WTC11 (cell line): ENCODE data around the gene ZNF488. TPM values are rescaled to one million over a fixed set of nuclear protein-coding genes. Genes with fewer than 3 reads are reported as not detected.

Source experiments
- ATAC-seq: fragments of 200-7000 bp; cut with Tn5 transposase; 2 replicates; pipeline ENCODE4 v1.10.0; 2021; ENCODE audit warnings: mild to moderate bottlenecking, moderate library complexity
- CTCF ChIA-PET: fragments of 300-600 bp; sonication (Branson Sonifier 250); formaldehyde crosslinking; loops from one replicate; lab custom pipeline; 2021; ENCODE audit warnings: antibody characterized with exemption; lab: Charles Lee
- POLR2A ChIA-PET: fragments of 350-600 bp; sonication (Branson Sonifier 250); formaldehyde crosslinking; loops from one replicate; lab custom pipeline; 2021; ENCODE audit warnings: antibody characterized with exemption; lab: Charles Lee
- DNase-seq: peaks from one replicate; pipeline ENCODE4 v3.0.0; 2021; ENCODE audit warnings: low spot score
- H3K27ac Mint-ChIP-seq: 2 replicates; pipeline ENCODE4 v1.8.0; 2021; ENCODE audit warnings: mixed read lengths
- H3K27me3 Mint-ChIP-seq: 2 replicates; pipeline ENCODE4 v1.8.0; 2021; ENCODE audit warnings: low read depth, mild to moderate bottlenecking, moderate library complexity, mixed read lengths
- H3K36me3 Mint-ChIP-seq: 2 replicates; pipeline ENCODE4 v1.8.0; 2021; ENCODE audit warnings: mixed read lengths
- H3K4me1 Mint-ChIP-seq: 2 replicates; pipeline ENCODE4 v1.8.0; 2022; ENCODE audit warnings: mixed read lengths
- H3K4me3 Mint-ChIP-seq: 2 replicates; pipeline ENCODE4 v1.8.0; 2021; ENCODE audit warnings: mild to moderate bottlenecking, moderate library complexity, mixed read lengths
- H3K9me3 Mint-ChIP-seq: 2 replicates; pipeline ENCODE4 v1.8.0; 2021; ENCODE audit warnings: mixed read lengths
- CREB1 ChIP-seq: sonication (generic); formaldehyde crosslinking; IDR thresholded peaks from 2 replicates; pipeline ENCODE4 v1.8.0; 2023; ENCODE audit warnings: mild to moderate bottlenecking, missing genetic modification reagents
- EMX1 ChIP-seq: fragments of 250-450 bp; sonication (Bioruptor Pico); IDR thresholded peaks from 2 replicates; pipeline ENCODE4 v1.8.0; 2021; ENCODE audit warnings: mild to moderate bottlenecking
- FOXJ3 ChIP-seq: sonication (generic); formaldehyde crosslinking; IDR thresholded peaks from 2 replicates; pipeline ENCODE4 v1.9.0; 2021; ENCODE audit warnings: missing genetic modification reagents, mild to moderate bottlenecking, borderline replicate concordance
- GABPB1 ChIP-seq: sonication (generic); formaldehyde crosslinking; IDR thresholded peaks from 2 replicates; pipeline ENCODE4 v1.8.1; 2023; ENCODE audit warnings: mild to moderate bottlenecking, missing genetic modification reagents
- GTF2I ChIP-seq: fragments of 250-450 bp; sonication (Bioruptor Pico); conservative IDR thresholded peaks from 2 replicates; pipeline ENCODE4 v1.4.0; 2021; ENCODE audit warnings: mild to moderate bottlenecking
- IRF2 ChIP-seq: sonication (generic); formaldehyde crosslinking; IDR thresholded peaks from 2 replicates; pipeline ENCODE4 v1.8.0; 2022; ENCODE audit warnings: low read depth, missing genetic modification reagents, borderline replicate concordance
- MYBL2 ChIP-seq: sonication (generic); formaldehyde crosslinking; IDR thresholded peaks from 2 replicates; pipeline ENCODE4 v1.8.1; 2023; ENCODE audit warnings: mild to moderate bottlenecking, moderate library complexity, missing genetic modification reagents
- NFATC4 ChIP-seq: fragments of 250-450 bp; sonication (Bioruptor Pico); IDR thresholded peaks from 2 replicates; pipeline ENCODE4 v1.9.0; 2021; ENCODE audit warnings: mild to moderate bottlenecking
- NFE2L1 ChIP-seq: sonication (generic); formaldehyde crosslinking; IDR thresholded peaks from 2 replicates; pipeline ENCODE4 v1.8.1; 2023; ENCODE audit warnings: missing genetic modification reagents
- SMAD3 ChIP-seq: sonication (generic); formaldehyde crosslinking; IDR thresholded peaks from 2 replicates; pipeline ENCODE4 v1.8.0; 2022; ENCODE audit warnings: missing genetic modification reagents, mild to moderate bottlenecking, borderline replicate concordance
- SP1 ChIP-seq: sonication (generic); formaldehyde crosslinking; conservative IDR thresholded peaks from 2 replicates; pipeline ENCODE4 v1.8.1; 2022; ENCODE audit warnings: missing genetic modification reagents
- TEAD1 ChIP-seq: sonication (generic); formaldehyde crosslinking; IDR thresholded peaks from 2 replicates; pipeline ENCODE4 v1.8.0; 2022; ENCODE audit warnings: mild to moderate bottlenecking, missing genetic modification reagents
- TEAD4 ChIP-seq: sonication (generic); formaldehyde crosslinking; IDR thresholded peaks from 2 replicates; pipeline ENCODE4 v1.8.0; 2022; ENCODE audit warnings: mild to moderate bottlenecking, missing genetic modification reagents
- ZBTB21 ChIP-seq: sonication (generic); formaldehyde crosslinking; IDR thresholded peaks from 2 replicates; pipeline ENCODE4 v1.8.1; 2023; ENCODE audit warnings: mild to moderate bottlenecking, missing genetic modification reagents, borderline replicate concordance
- ZNF219 ChIP-seq: sonication (generic); formaldehyde crosslinking; IDR thresholded peaks from 2 replicates; pipeline ENCODE4 v1.8.0; 2023; ENCODE audit warnings: missing genetic modification reagents, mild to moderate bottlenecking, borderline replicate concordance
- ZNF416 ChIP-seq: fragments of 250-450 bp; sonication (Bioruptor Pico); IDR thresholded peaks from 2 replicates; pipeline ENCODE4 v1.9.0; 2021; ENCODE audit warnings: mild to moderate bottlenecking, inconsistent platforms
- ZNF423 ChIP-seq: fragments of 250-450 bp; sonication (Bioruptor Pico); IDR thresholded peaks from 2 replicates; pipeline ENCODE4 v2.1.2; 2022; ENCODE audit warnings: mild to moderate bottlenecking, moderate library complexity
- ZNF671 ChIP-seq: fragments of 250-450 bp; sonication (Bioruptor Pico); IDR thresholded peaks from 2 replicates; pipeline ENCODE4 v1.8.0; 2021; ENCODE audit warnings: mild to moderate bottlenecking
- total RNA-seq: library from RNA; stranded (reverse); gene quantifications from 3 replicates; pipeline ENCODE4 v1.2.3, GENCODE V29; 2021
- TF ChIP-seq, protein P1 (sequence below): sonication (generic); formaldehyde crosslinking; IDR thresholded peaks from 2 replicates; pipeline ENCODE4 v1.8.1; 2023; ENCODE audit warnings: mild to moderate bottlenecking, missing genetic modification reagents
- TF ChIP-seq, protein P2 (sequence below): sonication (generic); formaldehyde crosslinking; IDR thresholded peaks from 2 replicates; pipeline ENCODE4 v1.8.0; 2022; ENCODE audit warnings: mild to moderate bottlenecking, missing genetic modification reagents
- TF ChIP-seq, protein P3 (sequence below): fragments of 250-450 bp; sonication (Bioruptor Pico); IDR thresholded peaks from 2 replicates; pipeline ENCODE4 v1.9.0; 2021; ENCODE audit warnings: mild to moderate bottlenecking
- TF ChIP-seq, protein P4 (sequence below): fragments of 250-450 bp; sonication (Bioruptor Pico); IDR thresholded peaks from 2 replicates; pipeline ENCODE4 v2.1.2; 2022; ENCODE audit warnings: mild to moderate bottlenecking, moderate library complexity
- TF ChIP-seq, protein P5 (sequence below): sonication (generic); formaldehyde crosslinking; IDR thresholded peaks from 2 replicates; pipeline ENCODE4 v1.8.1; 2022; ENCODE audit warnings: mild to moderate bottlenecking, missing genetic modification reagents, moderate library complexity, borderline replicate concordance
- TF ChIP-seq, protein P6 (sequence below): sonication (generic); formaldehyde crosslinking; IDR thresholded peaks from 2 replicates; pipeline ENCODE4 v1.8.0; 2022; ENCODE audit warnings: missing genetic modification reagents

Gene ZNF488
- total RNA-seq, 1 experiment from 2014 or later = 8.7 TPM

DNA sequence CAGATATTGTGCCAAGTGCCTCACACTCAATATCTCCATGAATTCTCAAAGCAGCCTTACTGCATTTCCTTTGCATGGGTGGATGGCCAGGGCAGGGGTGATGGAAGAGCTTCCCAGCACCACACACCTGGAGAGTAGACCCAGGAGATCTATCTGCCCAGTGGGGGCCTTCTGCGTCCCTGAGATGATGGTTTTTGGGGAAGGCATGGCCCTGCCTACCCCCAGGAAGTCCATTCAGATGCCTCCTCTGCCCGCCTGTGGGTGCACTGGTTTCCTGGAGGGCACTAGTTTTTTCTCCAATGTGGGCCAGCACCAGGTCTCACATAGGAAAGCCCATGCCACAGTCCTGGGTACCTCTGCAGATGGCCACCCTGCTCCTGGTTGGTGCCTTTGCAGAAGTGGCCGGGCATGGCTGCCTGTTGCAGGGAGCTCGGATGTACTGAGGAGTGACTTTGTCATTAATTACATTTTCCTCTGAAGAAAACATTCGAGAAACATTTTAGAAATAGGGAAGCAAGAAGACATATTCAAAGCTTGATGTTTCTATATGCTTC lies 28.2 kb upstream of the ZNF488 start:
- ChIA-PET POLR2A (no interaction called here), CTCF (no interaction called here)
- no peak overlapping the region for H3K4me3 Mint-ChIP-seq
- DNase-seq = no peak
- H3K27ac Mint-ChIP-seq = no peak overlapping the region
- H3K36me3 Mint-ChIP-seq = no peaks in the 10 kb centered on the region
- H3K9me3 Mint-ChIP-seq = no peaks in the 10 kb centered on the region
- H3K27me3 Mint-ChIP-seq = no peaks in the 10 kb centered on the region
- no peak for TF ChIP-seq ZNF219 (CRISPR knock-in tag)
- no peak for TF ChIP-seq ZNF416
- no peak for TF ChIP-seq GTF2I (CRISPR knock-in tag)
- no peak for TF ChIP-seq NFE2L1 (CRISPR knock-in tag)
- no peak for TF ChIP-seq GABPB1
- TF ChIP-seq, protein P1, sequence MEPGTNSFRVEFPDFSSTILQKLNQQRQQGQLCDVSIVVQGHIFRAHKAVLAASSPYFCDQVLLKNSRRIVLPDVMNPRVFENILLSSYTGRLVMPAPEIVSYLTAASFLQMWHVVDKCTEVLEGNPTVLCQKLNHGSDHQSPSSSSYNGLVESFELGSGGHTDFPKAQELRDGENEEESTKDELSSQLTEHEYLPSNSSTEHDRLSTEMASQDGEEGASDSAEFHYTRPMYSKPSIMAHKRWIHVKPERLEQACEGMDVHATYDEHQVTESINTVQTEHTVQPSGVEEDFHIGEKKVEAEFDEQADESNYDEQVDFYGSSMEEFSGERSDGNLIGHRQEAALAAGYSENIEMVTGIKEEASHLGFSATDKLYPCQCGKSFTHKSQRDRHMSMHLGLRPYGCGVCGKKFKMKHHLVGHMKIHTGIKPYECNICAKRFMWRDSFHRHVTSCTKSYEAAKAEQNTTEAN (CRISPR knock-in tag) = no peak
- no peak for TF ChIP-seq IRF2
- TF ChIP-seq MYBL2 (CRISPR knock-in tag) = no peak
- no peak for TF ChIP-seq TEAD1
- TF ChIP-seq, protein P2, sequence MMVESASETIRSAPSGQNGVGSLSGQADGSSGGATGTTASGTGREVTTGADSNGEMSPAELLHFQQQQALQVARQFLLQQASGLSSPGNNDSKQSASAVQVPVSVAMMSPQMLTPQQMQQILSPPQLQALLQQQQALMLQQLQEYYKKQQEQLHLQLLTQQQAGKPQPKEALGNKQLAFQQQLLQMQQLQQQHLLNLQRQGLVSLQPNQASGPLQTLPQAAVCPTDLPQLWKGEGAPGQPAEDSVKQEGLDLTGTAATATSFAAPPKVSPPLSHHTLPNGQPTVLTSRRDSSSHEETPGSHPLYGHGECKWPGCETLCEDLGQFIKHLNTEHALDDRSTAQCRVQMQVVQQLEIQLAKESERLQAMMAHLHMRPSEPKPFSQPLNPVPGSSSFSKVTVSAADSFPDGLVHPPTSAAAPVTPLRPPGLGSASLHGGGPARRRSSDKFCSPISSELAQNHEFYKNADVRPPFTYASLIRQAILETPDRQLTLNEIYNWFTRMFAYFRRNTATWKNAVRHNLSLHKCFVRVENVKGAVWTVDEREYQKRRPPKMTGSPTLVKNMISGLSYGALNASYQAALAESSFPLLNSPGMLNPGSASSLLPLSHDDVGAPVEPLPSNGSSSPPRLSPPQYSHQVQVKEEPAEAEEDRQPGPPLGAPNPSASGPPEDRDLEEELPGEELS (CRISPR knock-in tag) = no peak
- TF ChIP-seq EMX1 (CRISPR knock-in tag) = no peak
- TF ChIP-seq, protein P3, sequence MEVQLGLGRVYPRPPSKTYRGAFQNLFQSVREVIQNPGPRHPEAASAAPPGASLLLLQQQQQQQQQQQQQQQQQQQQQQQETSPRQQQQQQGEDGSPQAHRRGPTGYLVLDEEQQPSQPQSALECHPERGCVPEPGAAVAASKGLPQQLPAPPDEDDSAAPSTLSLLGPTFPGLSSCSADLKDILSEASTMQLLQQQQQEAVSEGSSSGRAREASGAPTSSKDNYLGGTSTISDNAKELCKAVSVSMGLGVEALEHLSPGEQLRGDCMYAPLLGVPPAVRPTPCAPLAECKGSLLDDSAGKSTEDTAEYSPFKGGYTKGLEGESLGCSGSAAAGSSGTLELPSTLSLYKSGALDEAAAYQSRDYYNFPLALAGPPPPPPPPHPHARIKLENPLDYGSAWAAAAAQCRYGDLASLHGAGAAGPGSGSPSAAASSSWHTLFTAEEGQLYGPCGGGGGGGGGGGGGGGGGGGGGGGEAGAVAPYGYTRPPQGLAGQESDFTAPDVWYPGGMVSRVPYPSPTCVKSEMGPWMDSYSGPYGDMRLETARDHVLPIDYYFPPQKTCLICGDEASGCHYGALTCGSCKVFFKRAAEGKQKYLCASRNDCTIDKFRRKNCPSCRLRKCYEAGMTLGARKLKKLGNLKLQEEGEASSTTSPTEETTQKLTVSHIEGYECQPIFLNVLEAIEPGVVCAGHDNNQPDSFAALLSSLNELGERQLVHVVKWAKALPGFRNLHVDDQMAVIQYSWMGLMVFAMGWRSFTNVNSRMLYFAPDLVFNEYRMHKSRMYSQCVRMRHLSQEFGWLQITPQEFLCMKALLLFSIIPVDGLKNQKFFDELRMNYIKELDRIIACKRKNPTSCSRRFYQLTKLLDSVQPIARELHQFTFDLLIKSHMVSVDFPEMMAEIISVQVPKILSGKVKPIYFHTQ = no peak
- TF ChIP-seq, protein P4, sequence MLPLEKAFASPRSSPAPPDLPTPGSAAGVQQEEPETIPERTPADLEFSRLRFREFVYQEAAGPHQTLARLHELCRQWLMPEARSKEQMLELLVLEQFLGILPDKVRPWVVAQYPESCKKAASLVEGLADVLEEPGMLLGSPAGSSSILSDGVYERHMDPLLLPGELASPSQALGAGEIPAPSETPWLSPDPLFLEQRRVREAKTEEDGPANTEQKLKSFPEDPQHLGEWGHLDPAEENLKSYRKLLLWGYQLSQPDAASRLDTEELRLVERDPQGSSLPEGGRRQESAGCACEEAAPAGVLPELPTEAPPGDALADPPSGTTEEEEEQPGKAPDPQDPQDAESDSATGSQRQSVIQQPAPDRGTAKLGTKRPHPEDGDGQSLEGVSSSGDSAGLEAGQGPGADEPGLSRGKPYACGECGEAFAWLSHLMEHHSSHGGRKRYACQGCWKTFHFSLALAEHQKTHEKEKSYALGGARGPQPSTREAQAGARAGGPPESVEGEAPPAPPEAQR = no peak
- TF ChIP-seq ZNF671 (CRISPR knock-in tag) = no peak
- TF ChIP-seq, protein P5, sequence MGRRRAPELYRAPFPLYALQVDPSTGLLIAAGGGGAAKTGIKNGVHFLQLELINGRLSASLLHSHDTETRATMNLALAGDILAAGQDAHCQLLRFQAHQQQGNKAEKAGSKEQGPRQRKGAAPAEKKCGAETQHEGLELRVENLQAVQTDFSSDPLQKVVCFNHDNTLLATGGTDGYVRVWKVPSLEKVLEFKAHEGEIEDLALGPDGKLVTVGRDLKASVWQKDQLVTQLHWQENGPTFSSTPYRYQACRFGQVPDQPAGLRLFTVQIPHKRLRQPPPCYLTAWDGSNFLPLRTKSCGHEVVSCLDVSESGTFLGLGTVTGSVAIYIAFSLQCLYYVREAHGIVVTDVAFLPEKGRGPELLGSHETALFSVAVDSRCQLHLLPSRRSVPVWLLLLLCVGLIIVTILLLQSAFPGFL (CRISPR knock-in tag) = no peak
- no peak for TF ChIP-seq FOXJ3 (CRISPR knock-in tag)
- no peaks in the 10 kb centered on the region for H3K4me1 Mint-ChIP-seq
- ATAC-seq = no peak

DNA sequence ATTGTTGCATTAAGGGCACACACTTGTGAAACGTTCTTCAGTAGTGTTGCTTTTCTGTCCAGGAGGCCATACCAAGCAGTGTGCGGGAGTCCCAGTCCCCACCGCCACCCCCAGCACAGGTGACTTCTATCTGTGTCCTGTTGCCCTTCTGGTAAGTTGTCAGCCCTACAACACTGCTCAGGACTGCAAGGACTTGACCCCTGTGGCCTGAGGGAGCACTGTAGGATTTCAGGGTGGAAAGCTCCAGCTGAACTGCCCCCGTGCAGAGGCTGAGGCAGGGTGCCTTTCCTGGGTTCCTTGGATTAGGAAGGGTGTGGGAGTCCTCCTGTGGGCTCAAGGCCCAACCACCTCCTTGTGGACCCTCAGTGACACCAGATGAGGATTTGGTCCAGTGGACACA lies 26.8 kb upstream of the ZNF488 start:
- H3K9me3 Mint-ChIP-seq = no peaks in the 10 kb centered on the region
- no peaks in the 10 kb centered on the region for H3K4me1 Mint-ChIP-seq
- ChIA-PET POLR2A (no interaction called here), CTCF (no interaction called here)
- H3K36me3 Mint-ChIP-seq = no peaks in the 10 kb centered on the region
- H3K27ac Mint-ChIP-seq = no peak overlapping the region
- H3K27me3 Mint-ChIP-seq = no peaks in the 10 kb centered on the region
- ATAC-seq = no peak
- DNase-seq = no peak
- H3K4me3 Mint-ChIP-seq = no peak overlapping the region
- TF ChIP-seq ZNF423 (no peak), SMAD3 (CRISPR knock-in tag) (no peak), NFATC4 (no peak), ZBTB21 (no peak), CREB1 (CRISPR knock-in tag) (no peak), SP1 (CRISPR knock-in tag) (no peak), TEAD4 (CRISPR knock-in tag) (no peak), EMX1 (CRISPR knock-in tag) (no peak), ZNF219 (CRISPR knock-in tag) (no peak)
- TF ChIP-seq, protein P6, sequence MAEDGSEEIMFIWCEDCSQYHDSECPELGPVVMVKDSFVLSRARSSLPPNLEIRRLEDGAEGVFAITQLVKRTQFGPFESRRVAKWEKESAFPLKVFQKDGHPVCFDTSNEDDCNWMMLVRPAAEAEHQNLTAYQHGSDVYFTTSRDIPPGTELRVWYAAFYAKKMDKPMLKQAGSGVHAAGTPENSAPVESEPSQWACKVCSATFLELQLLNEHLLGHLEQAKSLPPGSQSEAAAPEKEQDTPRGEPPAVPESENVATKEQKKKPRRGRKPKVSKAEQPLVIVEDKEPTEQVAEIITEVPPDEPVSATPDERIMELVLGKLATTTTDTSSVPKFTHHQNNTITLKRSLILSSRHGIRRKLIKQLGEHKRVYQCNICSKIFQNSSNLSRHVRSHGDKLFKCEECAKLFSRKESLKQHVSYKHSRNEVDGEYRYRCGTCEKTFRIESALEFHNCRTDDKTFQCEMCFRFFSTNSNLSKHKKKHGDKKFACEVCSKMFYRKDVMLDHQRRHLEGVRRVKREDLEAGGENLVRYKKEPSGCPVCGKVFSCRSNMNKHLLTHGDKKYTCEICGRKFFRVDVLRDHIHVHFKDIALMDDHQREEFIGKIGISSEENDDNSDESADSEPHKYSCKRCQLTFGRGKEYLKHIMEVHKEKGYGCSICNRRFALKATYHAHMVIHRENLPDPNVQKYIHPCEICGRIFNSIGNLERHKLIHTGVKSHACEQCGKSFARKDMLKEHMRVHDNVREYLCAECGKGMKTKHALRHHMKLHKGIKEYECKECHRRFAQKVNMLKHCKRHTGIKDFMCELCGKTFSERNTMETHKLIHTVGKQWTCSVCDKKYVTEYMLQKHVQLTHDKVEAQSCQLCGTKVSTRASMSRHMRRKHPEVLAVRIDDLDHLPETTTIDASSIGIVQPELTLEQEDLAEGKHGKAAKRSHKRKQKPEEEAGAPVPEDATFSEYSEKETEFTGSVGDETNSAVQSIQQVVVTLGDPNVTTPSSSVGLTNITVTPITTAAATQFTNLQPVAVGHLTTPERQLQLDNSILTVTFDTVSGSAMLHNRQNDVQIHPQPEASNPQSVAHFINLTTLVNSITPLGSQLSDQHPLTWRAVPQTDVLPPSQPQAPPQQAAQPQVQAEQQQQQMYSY (CRISPR knock-in tag) = no peak
